Endothelial cell of umbilical vein (primary cell): ENCODE measurements around the gene LUC7L. TPM values are rescaled to one million over a fixed set of nuclear protein-coding genes. Genes with fewer than 3 reads are reported as not detected.
"Not testable (repeated sequence)": the region's sequence is repeated elsewhere in the genome, so short reads cannot be mapped to it uniquely, and the experiment has no call there.

Experiments
- BruUV-seq: library from RNA; stranded (reverse); fragments of 400-500 nt; replicated peaks from 2 replicates; lab custom pipeline; 2021; lab: Mats Ljungman, UMichigan
- CTCF ChIA-PET: fragments of 300-600, 350-600 bp; sonication (Branson Sonifier 250); formaldehyde crosslinking; loops from one replicate; lab custom pipeline; 2021; ENCODE audit warnings: antibody characterized with exemption, inconsistent platforms; lab: Charles Lee
- POLR2A ChIA-PET: fragments of 300-600, 350-600 bp; sonication (Branson Sonifier 250); formaldehyde crosslinking; loops from one replicate; lab custom pipeline; 2021; ENCODE audit warnings: antibody characterized with exemption, inconsistent platforms; lab: Charles Lee
- DNase-seq: peaks from one replicate; pipeline ENCODE4 v3.0.0-alpha.2; 2011; ENCODE audit warnings: low read depth, low spot score
- FAIRE-seq: peaks from 2 replicates; lab custom pipeline; 2011; peaks lifted over from hg19 to GRCh38; lab: Jason Lieb, UNC
- H2AFZ ChIP-seq: 2 replicates; pipeline ENCODE4 v1.6.0; 2012; ENCODE audit warnings: low read depth, low read length, control low read depth, inconsistent platforms
- H3K27ac ChIP-seq: 2 replicates; pipeline ENCODE4 v1.5.1; 2011; ENCODE audit warnings: low read depth, mild to moderate bottlenecking, control low read depth, low read length, moderate library complexity; ENCODE audit not compliant: insufficient read depth
- H3K27me3 ChIP-seq, 2 experiments: 2 replicates each; pipeline versions ENCODE4 v1.6.0 to v1.6.1; 2011; ENCODE audit warnings: low read length in 2 of 2, mixed read lengths in 1 of 2; ENCODE audit not compliant: control insufficient read depth in 2 of 2, insufficient read depth in 2 of 2
- H3K36me3 ChIP-seq, 2 experiments: 2 replicates in 1 of 2; 3 replicates in 1 of 2; pipeline ENCODE4 v1.5.1; 2011; ENCODE audit warnings: low read length in 2 of 2, mild to moderate bottlenecking in 1 of 2, moderate library complexity in 1 of 2; ENCODE audit not compliant: control insufficient read depth in 2 of 2, insufficient read depth in 2 of 2; ENCODE audit errors: extremely low read depth in 1 of 2
- H3K4me1 ChIP-seq: 3 replicates; pipeline ENCODE4 v1.5.1; 2011; ENCODE audit warnings: mild to moderate bottlenecking, low read length; ENCODE audit not compliant: control insufficient read depth, insufficient read depth; ENCODE audit errors: extremely low read depth
- H3K4me2 ChIP-seq: 2 replicates; pipeline ENCODE4 v1.6.1; 2011; ENCODE audit warnings: low read length, control low read depth, mixed read lengths; ENCODE audit not compliant: insufficient read depth
- H3K4me3 ChIP-seq, 3 experiments: fragments of 200-600 bp in 1 of 3; sonication (generic), shearing (Covaris generic) in 1 of 3; replicated peaks in 1 of 3; 2 replicates each; pipeline ENCODE4 v1.5.1; 2011 to 2016; ENCODE audit warnings: control low read depth in 3 of 3, low read length in 3 of 3, mild to moderate bottlenecking in 2 of 3, inconsistent platforms in 1 of 3, low read depth in 1 of 3, moderate library complexity in 1 of 3; ENCODE audit not compliant: insufficient read depth in 1 of 3
- H3K79me2 ChIP-seq: 2 replicates; pipeline ENCODE4 v1.6.0; 2012; ENCODE audit warnings: low read length, inconsistent platforms; ENCODE audit not compliant: control insufficient read depth, insufficient read depth
- H3K9ac ChIP-seq: replicated peaks from 2 replicates; pipeline ENCODE3; 2011; ENCODE audit warnings: low read length, control low read depth; ENCODE audit not compliant: insufficient read depth; ENCODE audit errors: extremely low read depth
- H3K9me1 ChIP-seq: replicated peaks from 3 replicates; pipeline ENCODE4 v1.6.0; 2011; ENCODE audit warnings: mild to moderate bottlenecking, low read length; ENCODE audit not compliant: control insufficient read depth, insufficient read depth; ENCODE audit errors: extremely low read depth
- H3K9me3 ChIP-seq: replicated peaks from 2 replicates; pipeline ENCODE4 v1.5.1; 2012; ENCODE audit warnings: low read length, inconsistent platforms; ENCODE audit not compliant: control insufficient read depth, insufficient read depth
- H4K20me1 ChIP-seq: replicated peaks from 2 replicates; pipeline ENCODE3; 2011; ENCODE audit warnings: mild to moderate bottlenecking, low read length; ENCODE audit not compliant: control insufficient read depth, insufficient read depth; ENCODE audit errors: extremely low read depth
- EZH2 ChIP-seq: IDR thresholded peaks from 2 replicates; pipeline ENCODE4 v1.6.1; 2012; ENCODE audit warnings: borderline replicate concordance, low read depth, mild to moderate bottlenecking, moderate library complexity, low read length, inconsistent platforms; ENCODE audit not compliant: severe bottlenecking
- FOS ChIP-seq: IDR thresholded peaks from 2 replicates; pipeline ENCODE4 v1.6.1; 2011; ENCODE audit warnings: mild to moderate bottlenecking, low read length, moderate library complexity, borderline replicate concordance; ENCODE audit not compliant: insufficient read depth
- GATA2 ChIP-seq: IDR thresholded peaks from 2 replicates; pipeline ENCODE4 v1.7.0; 2011; ENCODE audit warnings: low read depth, mild to moderate bottlenecking, moderate library complexity, mixed read lengths, low read length; ENCODE audit not compliant: insufficient read length, insufficient read depth
- JUN ChIP-seq: IDR thresholded peaks from 2 replicates; pipeline ENCODE4 v1.6.1; 2011; ENCODE audit warnings: borderline replicate concordance, low read depth; ENCODE audit not compliant: insufficient read length, insufficient read depth
- MAX ChIP-seq: IDR thresholded peaks from 2 replicates; pipeline ENCODE4 v1.6.1; 2011; ENCODE audit not compliant: insufficient read depth, insufficient read length
- MYC ChIP-seq: IDR thresholded peaks from one replicate; pipeline ENCODE4 v1.6.1; 2011; ENCODE audit warnings: mild to moderate bottlenecking, low read depth, low read length
- POLR2A ChIP-seq: IDR thresholded peaks from 2 replicates; pipeline ENCODE4 v1.6.1; 2012; ENCODE audit warnings: low read depth, mild to moderate bottlenecking, control low read depth, low read length
- POLR2AphosphoS5 ChIP-seq: IDR thresholded peaks from 2 replicates; pipeline ENCODE4 v1.6.1; 2012; ENCODE audit warnings: low read depth, mild to moderate bottlenecking, control low read depth, low read length, moderate library complexity; ENCODE audit not compliant: insufficient read depth
- dilution Hi-C: fragments of 300-500 bp; cut with MboI; formaldehyde crosslinking; loops from one replicate; pipeline ENCODE4 v1.15.0; 2019; ENCODE audit warnings: low sequenced_read_pairs; ENCODE audit not compliant: extremely low pct_ligation_motif_present
- intact Hi-C: fragments of 100-400 bp; cut with micrococcal nuclease; formaldehyde crosslinking; loops from one replicate; pipeline ENCODE4 v1.10.0; 2022
- polyA plus RNA-seq, 4 experiments: library from polyadenylated mRNA; depleted of rRNA in 3 of 4; stranded (reverse) in 3 of 4; unstranded in 1 of 4; fragments of >200 nt; gene quantifications; 2 replicates each; pipeline versions ENCODE4 v1.2.1 to v1.2.3, GENCODE V29; 2011 to 2012; ENCODE audit warnings: missing spikeins in 1 of 4
- total RNA-seq: library from RNA; stranded (reverse); gene quantifications from 2 replicates; pipeline ENCODE4 v1.2.3, GENCODE V29; 2021
- TF ChIP-seq, protein P1 (sequence below), 2 donors: IDR thresholded peaks; 1 replicate in 1 of 2; 2 replicates in 1 of 2; pipeline ENCODE4 v1.5.1; 2011; ENCODE audit warnings: low read length in 2 of 2, mild to moderate bottlenecking in 2 of 2, moderate library complexity in 2 of 2, control low read depth in 1 of 2, inconsistent platforms in 1 of 2, low read depth in 1 of 2; ENCODE audit not compliant: insufficient read depth in 1 of 2; ENCODE audit errors: extremely low read depth in 1 of 2

The LUC7L gene
- total and polyA plus RNA-seq, 2 donors (not counting 3 experiments of a cell fraction or from before 2014, with no cell fraction given) = 75.4 to 94.7 TPM

- peak overlapping the region; percentile 88 for H3K4me2 ChIP-seq
- H2AFZ ChIP-seq = peak overlapping the region; percentile 98
- H3K9me1 ChIP-seq = no peaks in the 10 kb centered on the region
- H3K9ac ChIP-seq = peak overlapping the region; percentile 9
- peaks cover 6 to 13% of the 10 kb centered on the region in 2 experiments for H3K27me3 ChIP-seq
- no peaks in the 10 kb centered on the region for H3K9me3 ChIP-seq
- TF ChIP-seq POLR2A = no peak
- TF ChIP-seq GATA2 = no peak
- no peak for TF ChIP-seq JUN
- TF ChIP-seq EZH2 = no peak
- TF ChIP-seq MYC = no peak
- TF ChIP-seq MAX = no peak
- no peak for TF ChIP-seq FOS
- no peak for TF ChIP-seq POLR2AphosphoS5
- TF ChIP-seq, protein P1, sequence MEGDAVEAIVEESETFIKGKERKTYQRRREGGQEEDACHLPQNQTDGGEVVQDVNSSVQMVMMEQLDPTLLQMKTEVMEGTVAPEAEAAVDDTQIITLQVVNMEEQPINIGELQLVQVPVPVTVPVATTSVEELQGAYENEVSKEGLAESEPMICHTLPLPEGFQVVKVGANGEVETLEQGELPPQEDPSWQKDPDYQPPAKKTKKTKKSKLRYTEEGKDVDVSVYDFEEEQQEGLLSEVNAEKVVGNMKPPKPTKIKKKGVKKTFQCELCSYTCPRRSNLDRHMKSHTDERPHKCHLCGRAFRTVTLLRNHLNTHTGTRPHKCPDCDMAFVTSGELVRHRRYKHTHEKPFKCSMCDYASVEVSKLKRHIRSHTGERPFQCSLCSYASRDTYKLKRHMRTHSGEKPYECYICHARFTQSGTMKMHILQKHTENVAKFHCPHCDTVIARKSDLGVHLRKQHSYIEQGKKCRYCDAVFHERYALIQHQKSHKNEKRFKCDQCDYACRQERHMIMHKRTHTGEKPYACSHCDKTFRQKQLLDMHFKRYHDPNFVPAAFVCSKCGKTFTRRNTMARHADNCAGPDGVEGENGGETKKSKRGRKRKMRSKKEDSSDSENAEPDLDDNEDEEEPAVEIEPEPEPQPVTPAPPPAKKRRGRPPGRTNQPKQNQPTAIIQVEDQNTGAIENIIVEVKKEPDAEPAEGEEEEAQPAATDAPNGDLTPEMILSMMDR (IDR thresholded peaks at IDR 0.05; ENCODE audit: extremely low read depth in 1 of 2, insufficient read depth in 1 of 2, low read depth in 1 of 2, low read length in 2 of 2) = no peak
- BruUV-seq = no TSS peak
- peak; percentile 50 for DNase-seq
- H3K27ac ChIP-seq = no peak overlapping the region
- FAIRE-seq = no peak
- H3K4me1 ChIP-seq = peaks cover 9% of the 10 kb centered on the region
- no peaks in the 10 kb centered on the region for H4K20me1 ChIP-seq
- intact Hi-C loops (no loop called here), dilution Hi-C loops (no loop called here)
- ChIA-PET CTCF (interaction anchor here (1.3 kb wide), 1 partner anchor 58 kb away, joined by 4 read pairs; no protein-coding TSS in a partner anchor), POLR2A (no interaction called here)
- peak overlapping the region; percentile 39 to 72 (median 45) for H3K4me3 ChIP-seq
- no peaks in the 10 kb centered on the region for H3K79me2 ChIP-seq
- H3K36me3 ChIP-seq = no peaks in the 10 kb centered on the region
Measured at GRCh38 chr16:154217-155030, 74.8 kb downstream of the LUC7L start.

GRCh38 chr16:153550-154216 is 75.6 kb downstream of the LUC7L start:
- H3K4me3 ChIP-seq, H3K27ac ChIP-seq, BruUV-seq, H3K79me2 ChIP-seq, dilution Hi-C loops, H3K4me1 ChIP-seq, H3K36me3 ChIP-seq, H3K9ac ChIP-seq, intact Hi-C loops, H3K27me3 ChIP-seq, POLR2A ChIA-PET, H4K20me1 ChIP-seq, H3K9me1 ChIP-seq, H3K9me3 ChIP-seq, H3K4me2 ChIP-seq, DNase-seq, H2AFZ ChIP-seq, CTCF ChIA-PET: not testable (repeated sequence)
- FAIRE-seq = peak; percentile 55
